Measurements from ENCODE around the gene TRIAP1.
"Not testable (repeated sequence)": the region's sequence is repeated elsewhere in the genome, so short reads cannot be mapped to it uniquely, and the experiment has no call there.

The TRIAP1 gene

GRCh38 chr12:120445911-120446843 lies at the start of gene TRIAP1, which contains the start of gene GATC:
Gene TRIAP1, minus strand, starts transcription at chr12:120446384. Its CDS starts 12 bp downstream, at chr12:120446372.
Gene GATC, plus strand, starts transcription at chr12:120446444. Its CDS starts 37 bp downstream, at chr12:120446481.
- peak; percentile 87 for DNase-seq (ENCODE audit: low spot score)

- DNase-seq (ENCODE audit: low spot score) = no peak
These were observed 49.1 kb upstream of the TRIAP1 start for GRCh38 chr12:120495186-120495730.

- DNase-seq (ENCODE audit: low spot score) = no peak
These were observed 44.8 kb upstream of the TRIAP1 start for GRCh38 chr12:120490833-120491512.

- no peak for DNase-seq (ENCODE audit: low spot score)
These were observed 44.1 kb upstream of the TRIAP1 start for GRCh38 chr12:120490325-120490724.

GRCh38 chr12:120489018-120489417 lies 42.8 kb upstream of the TRIAP1 start:
- no peak for DNase-seq (ENCODE audit: low spot score)

- no peak for DNase-seq (ENCODE audit: low spot score)
These were observed 42.0 kb upstream of the TRIAP1 start for GRCh38 chr12:120488057-120488640.

- DNase-seq (ENCODE audit: low spot score) = not testable (repeated sequence)
These were observed 41.4 kb upstream of the TRIAP1 start for GRCh38 chr12:120487552-120487951.

- no peak for DNase-seq (ENCODE audit: low spot score)
These were observed 40.0 kb upstream of the TRIAP1 start for GRCh38 chr12:120485961-120486881.

- DNase-seq (ENCODE audit: low spot score) = no peak
These were observed 37.4 kb upstream of the TRIAP1 start for GRCh38 chr12:120483621-120484020.

GRCh38 chr12:120481022-120481767 lies 35.0 kb upstream of the TRIAP1 start:
- no peak for DNase-seq (ENCODE audit: low spot score)

- no peak for DNase-seq (ENCODE audit: low spot score)
These were observed 34.0 kb upstream of the TRIAP1 start for GRCh38 chr12:120480211-120480610.

GRCh38 chr12:120479458-120479857 lies 33.3 kb upstream of the TRIAP1 start:
- no peak for DNase-seq (ENCODE audit: low spot score)

GRCh38 chr12:120475643-120476042 lies 29.5 kb upstream of the TRIAP1 start:
- no peak for DNase-seq (ENCODE audit: low spot score)

- peak; percentile 74 for DNase-seq (ENCODE audit: low spot score)
These were observed 28.4 kb upstream of the TRIAP1 start for GRCh38 chr12:120474616-120474960.

GRCh38 chr12:120473807-120474615 lies 27.8 kb upstream of the TRIAP1 start:
- no peak for DNase-seq (ENCODE audit: low spot score)

GRCh38 chr12:120472521-120472920 lies 26.3 kb upstream of the TRIAP1 start:
- DNase-seq (ENCODE audit: low spot score) = no peak

GRCh38 chr12:120470150-120470784 lies 24.1 kb upstream of the TRIAP1 start:
- DNase-seq (ENCODE audit: low spot score) = no peak

GRCh38 chr12:120469450-120470149 lies 23.4 kb upstream of the TRIAP1 start, which contains the start of gene SRSF9:
Gene SRSF9, minus strand, starts transcription at chr12:120469748. Its CDS starts 139 bp downstream, at chr12:120469609.
- DNase-seq (ENCODE audit: low spot score) = peak; percentile 100

Measured in GM03348 (cell line).